Caco-2 (cell line): Measurements from ENCODE around the gene LTF. TPM values are rescaled to one million over a fixed set of nuclear protein-coding genes. Genes with fewer than 3 reads are reported as not detected.

ENCODE experiments used
- Bru-seq: library from RNA; stranded (reverse); fragments of 400-500 nt; gene quantifications from one replicate; lab custom pipeline; 2021; lab: Mats Ljungman, UMichigan
- BruChase-seq, 2 experiments: library from RNA; stranded (reverse); fragments of 400-500 nt; gene quantifications; one replicate each; lab custom pipeline; 2021; lab: Mats Ljungman, UMichigan
- BruUV-seq: library from RNA; stranded (reverse); fragments of 400-500 nt; replicated peaks from 2 replicates; lab custom pipeline; 2021; lab: Mats Ljungman, UMichigan
- CTCF ChIA-PET: fragments of 300-600 bp; sonication (Branson Sonifier 250); formaldehyde crosslinking; loops from one replicate; lab custom pipeline; 2022; ENCODE audit warnings: antibody characterized with exemption; lab: Charles Lee
- POLR2A ChIA-PET: fragments of 300-600 bp; sonication (Branson Sonifier 250); formaldehyde crosslinking; loops from one replicate; lab custom pipeline; 2022; ENCODE audit warnings: antibody characterized with exemption; lab: Charles Lee
- DNase-seq, 2 experiments: peaks; one replicate each; pipeline versions ENCODE4 v3.0.0 to v3.0.0-alpha.2; 2020 to 2022
- H3K27me3 ChIP-seq: replicated peaks from 2 replicates; pipeline ENCODE4 v1.6.0; 2011; ENCODE audit warnings: low read length; ENCODE audit not compliant: control insufficient read depth, insufficient read depth
- H3K36me3 ChIP-seq: 2 replicates; pipeline ENCODE4 v1.5.1; 2011; ENCODE audit warnings: low read length; ENCODE audit not compliant: control insufficient read depth, insufficient read depth
- H3K4me1 ChIP-seq: fragments of 250-450 bp; sonication (Bioruptor Pico); 2 replicates; pipeline ENCODE4 v1.5.1; 2020; ENCODE audit warnings: mild to moderate bottlenecking
- H3K4me3 ChIP-seq: 2 replicates; pipeline ENCODE4 v1.5.1; 2011; ENCODE audit warnings: low read depth, mild to moderate bottlenecking, control low read depth, low read length
- H3K9me3 ChIP-seq: fragments of 250-450 bp; sonication (Bioruptor Pico); 2 replicates; pipeline ENCODE4 v1.5.1; 2020; ENCODE audit warnings: mild to moderate bottlenecking, moderate library complexity
- H3K27ac Mint-ChIP-seq: one replicate; pipeline ENCODE4 v1.8.0; 2022; ENCODE audit warnings: mixed read lengths; ENCODE audit not compliant: unreplicated experiment
- H3K27me3 Mint-ChIP-seq: one replicate; pipeline ENCODE4 v1.8.0; 2022; ENCODE audit warnings: mixed read lengths; ENCODE audit not compliant: insufficient read depth, unreplicated experiment
- H3K36me3 Mint-ChIP-seq: one replicate; pipeline ENCODE4 v1.8.0; 2022; ENCODE audit warnings: mild to moderate bottlenecking, mixed read lengths; ENCODE audit not compliant: insufficient read depth, unreplicated experiment
- H3K4me1 Mint-ChIP-seq: one replicate; pipeline ENCODE4 v1.8.0; 2022; ENCODE audit warnings: low read depth, mixed read lengths; ENCODE audit not compliant: unreplicated experiment
- H3K4me3 Mint-ChIP-seq: one replicate; pipeline ENCODE4 v1.8.0; 2022; ENCODE audit warnings: mild to moderate bottlenecking, moderate library complexity, mixed read lengths; ENCODE audit not compliant: unreplicated experiment
- H3K9me3 Mint-ChIP-seq: one replicate; pipeline ENCODE4 v1.8.0; 2022; ENCODE audit warnings: mixed read lengths; ENCODE audit not compliant: unreplicated experiment
- CTCF ChIP-seq, 2 experiments: fragments of 200-600 bp in 1 of 2; IDR thresholded peaks; 1 replicate in 1 of 2; 2 replicates in 1 of 2; pipeline versions ENCODE4 v1.5.1 to v1.8.0; 2011 to 2022; ENCODE audit warnings: antibody characterized with exemption in 1 of 2, control low read depth in 1 of 2, inconsistent platforms in 1 of 2, low read depth in 1 of 2, low read length in 1 of 2, mild to moderate bottlenecking in 1 of 2, moderate library complexity in 1 of 2; ENCODE audit not compliant: insufficient read depth in 1 of 2, severe bottlenecking in 1 of 2, unreplicated experiment in 1 of 2
- intact Hi-C: fragments of 100-400 bp; cut with micrococcal nuclease; formaldehyde crosslinking; loops from one replicate; pipeline ENCODE4 v1.10.0; 2022; ENCODE audit not compliant: unreplicated experiment
- long read RNA-seq: library from polyadenylated mRNA; stranded (forward); transcript quantifications from one replicate; pipeline ENCODE4 v2.0.0, GENCODE V29; 2022
- total RNA-seq: library from RNA; stranded (reverse); gene quantifications from 2 replicates; pipeline ENCODE4 v1.2.3, GENCODE V29; 2022

Gene LTF
- not detected in 2 replicates for total RNA-seq
- percentile 5 among the genes with signal in this experiment for Bru-seq, nascent RNA
- percentile 3 among the genes with signal in this experiment for BruChase-seq, experiment 1, labeled RNA remaining after a 2-hour chase
- BruChase-seq, experiment 2, labeled RNA remaining after a 6-hour chase: percentile 6 among the genes with signal in this experiment
- long read RNA-seq: 0 reads

- H3K27me3 Mint-ChIP-seq: no peaks in the 10 kb centered on the region
- no peak within 1 kb of the TSS for H3K4me3 Mint-ChIP-seq
- Histone ChIP-seq H3K27me3 (no peaks in the 10 kb centered on the region; the same call in 1 of the 2 replicates), H3K9me3 (0 out of 2 replicates have a peak, but pooled peaks cover 4% of the 10 kb centered on the region), H3K36me3 (no peaks in the 10 kb centered on the region), H3K4me3 (no peak within 1 kb of the TSS), H3K4me1 (no peaks in the 10 kb centered on the region)
- no TSS peak for BruUV-seq
- CTCF ChIA-PET: no interaction called here
- no peak for TF ChIP-seq CTCF (IDR thresholded peaks at IDR 0.05; ENCODE audit: insufficient read depth in 1 of 2, low read depth in 1 of 2, low read length in 1 of 2, severe bottlenecking in 1 of 2, unreplicated experiment in 1 of 2)
- DNase-seq: no peak
- H3K4me1 Mint-ChIP-seq: no peaks in the 10 kb centered on the region
- no peaks in the 10 kb centered on the region for H3K9me3 Mint-ChIP-seq
- intact Hi-C loops: no loop called here
- H3K27ac Mint-ChIP-seq: no peak within 1 kb of the TSS
- H3K36me3 Mint-ChIP-seq: no peaks in the 10 kb centered on the region
- POLR2A ChIA-PET: no interaction called here
Measured at GRCh38 chr3:46464326-46465195, at the start of gene LTF. Gene LTF, minus strand, starts transcription at chr3:46464905. Its CDS starts 38 bp downstream, at chr3:46464867.

- no peak overlapping the region for H3K4me3 Mint-ChIP-seq
- no peaks in the 10 kb centered on the region for H3K27me3 ChIP-seq
- H3K4me1 ChIP-seq: no peaks in the 10 kb centered on the region
- no peaks in the 10 kb centered on the region for H3K9me3 Mint-ChIP-seq
- peaks cover 4% of the 10 kb centered on the region for H3K27me3 Mint-ChIP-seq
- ChIA-PET CTCF (interaction anchor here (0.6 kb wide), 1 partner anchor 195 kb away, joined by 3 read pairs; no protein-coding TSS in a partner anchor), POLR2A (no interaction called here)
- intact Hi-C loops: no loop called here
- no peaks in the 10 kb centered on the region for H3K36me3 Mint-ChIP-seq
- H3K36me3 ChIP-seq: no peaks in the 10 kb centered on the region
- no peak for TF ChIP-seq CTCF (IDR thresholded peaks at IDR 0.05; ENCODE audit: insufficient read depth in 1 of 2, low read depth in 1 of 2, low read length in 1 of 2, severe bottlenecking in 1 of 2, unreplicated experiment in 1 of 2)
- H3K9me3 ChIP-seq: no peaks in the 10 kb centered on the region
- BruUV-seq: no TSS peak
- no peak overlapping the region for H3K27ac Mint-ChIP-seq
- DNase-seq: no peak
- H3K4me1 Mint-ChIP-seq: no peaks in the 10 kb centered on the region
- H3K4me3 ChIP-seq: no peak overlapping the region
Measured at GRCh38 chr3:46512191-46512749, 47.6 kb upstream of the LTF start.

GRCh38 chr3:46509661-46510187, 45.0 kb upstream of the LTF start:
- Histone ChIP-seq H3K36me3 (no peaks in the 10 kb centered on the region), H3K4me3 (no peak overlapping the region), H3K9me3 (no peaks in the 10 kb centered on the region), H3K27me3 (no peaks in the 10 kb centered on the region), H3K4me1 (no peaks in the 10 kb centered on the region)
- Mint-ChIP-seq H3K4me3 (no peak overlapping the region), H3K27ac (no peak overlapping the region), H3K9me3 (no peaks in the 10 kb centered on the region), H3K27me3 (peaks cover 4% of the 10 kb centered on the region), H3K36me3 (no peaks in the 10 kb centered on the region), H3K4me1 (no peaks in the 10 kb centered on the region)
- POLR2A ChIA-PET: no interaction called here
- no TSS peak for BruUV-seq
- no peak for DNase-seq
- no peak for TF ChIP-seq CTCF (IDR thresholded peaks at IDR 0.05; ENCODE audit: insufficient read depth in 1 of 2, low read depth in 1 of 2, low read length in 1 of 2, severe bottlenecking in 1 of 2, unreplicated experiment in 1 of 2)
- intact Hi-C loops: loop anchor here (5.0 kb wide), 1 partner anchor 33 kb away; no protein-coding TSS in a partner anchor
- CTCF ChIA-PET: no interaction called here
